HEK293T (cell line): ENCODE measurements around the gene CDX2.

ENCODE experiments used
- CTCF ChIA-PET: fragments of 350-600 bp; formaldehyde crosslinking; extraction: SDS; loops from one replicate; lab custom pipeline; 2021; ENCODE audit warnings: antibody characterized with exemption, inconsistent platforms; lab: Yijun Ruan, JAX
- POLR2A ChIA-PET: fragments of 350-600 bp; formaldehyde crosslinking; extraction: SDS; loops from one replicate; lab custom pipeline; 2020; ENCODE audit warnings: antibody characterized with exemption, inconsistent platforms; lab: Yijun Ruan, JAX
- DNase-seq: peaks from one replicate; pipeline ENCODE4 v3.0.0; 2012; ENCODE audit warnings: mixed read lengths; ENCODE audit errors: extremely low spot score
- BHLHE40 ChIP-seq: fragments of 450-650 bp; IDR thresholded peaks from 2 replicates; pipeline ENCODE4 v1.6.1; 2016; ENCODE audit warnings: mild to moderate bottlenecking, moderate library complexity, borderline replicate concordance
- CTBP1 ChIP-seq: fragments of 450-650 bp; IDR thresholded peaks from 2 replicates; pipeline ENCODE4 v1.6.1; 2016; ENCODE audit warnings: borderline replicate concordance
- ELF4 ChIP-seq: fragments of 450-650 bp; IDR thresholded peaks from 2 replicates; pipeline ENCODE4 v1.6.1; 2017; ENCODE audit warnings: antibody characterized with exemption
- FOXA1 ChIP-seq: fragments of 450-650 bp; IDR thresholded peaks from 2 replicates; pipeline ENCODE4 v1.6.1; 2016; ENCODE audit warnings: mild to moderate bottlenecking
- FOXK2 ChIP-seq: fragments of 450-650 bp; IDR thresholded peaks from 2 replicates; pipeline ENCODE4 v1.6.1; 2016; ENCODE audit warnings: mild to moderate bottlenecking
- L3MBTL2 ChIP-seq: fragments of 450-650 bp; conservative IDR thresholded peaks from 2 replicates; pipeline ENCODE4 v1.6.1; 2016; ENCODE audit warnings: mild to moderate bottlenecking
- LEF1 ChIP-seq: fragments of 450-650 bp; IDR thresholded peaks from 2 replicates; pipeline ENCODE4 v1.6.1; 2017; ENCODE audit warnings: mild to moderate bottlenecking, borderline replicate concordance
- NFRKB ChIP-seq: fragments of 450-650 bp; IDR thresholded peaks from 2 replicates; pipeline ENCODE4 v1.6.1; 2016; ENCODE audit warnings: mild to moderate bottlenecking, moderate library complexity
- PKNOX1 ChIP-seq: fragments of 450-650 bp; IDR thresholded peaks from 2 replicates; pipeline ENCODE4 v1.6.1; 2016
- SP1 ChIP-seq: fragments of 450-650 bp; IDR thresholded peaks from 2 replicates; pipeline ENCODE4 v1.6.1; 2017
- SUZ12 ChIP-seq: fragments of 450-650 bp; IDR thresholded peaks from 2 replicates; pipeline ENCODE4 v1.6.1; 2016; ENCODE audit warnings: mild to moderate bottlenecking
- ZNF384 ChIP-seq: fragments of 450-650 bp; IDR thresholded peaks from 2 replicates; pipeline ENCODE4 v1.6.1; 2016

The CDX2 gene

GRCh38 chr13:28002886-28003698, 34.0 kb upstream of the CDX2 start:
- TF ChIP-seq PKNOX1 = no peak
- no peak for TF ChIP-seq ELF4
- no peak for TF ChIP-seq CTBP1
- no peak for TF ChIP-seq L3MBTL2
- TF ChIP-seq SUZ12 = no peak
- ChIA-PET POLR2A (no interaction called here), CTCF (no interaction called here)
- no peak for DNase-seq

GRCh38 chr13:28001837-28002473, 32.8 kb upstream of the CDX2 start:
- CTCF ChIA-PET = no interaction called here
- DNase-seq = no peak
- TF ChIP-seq CTBP1 = no peak
- no peak for TF ChIP-seq ZNF384
- POLR2A ChIA-PET = no interaction called here

GRCh38 chr13:28001049-28001448, 31.9 kb upstream of the CDX2 start:
- no peak for TF ChIP-seq L3MBTL2
- ChIA-PET POLR2A (no interaction called here), CTCF (no interaction called here)
- DNase-seq = no peak

GRCh38 chr13:28000567-28000966, 31.5 kb upstream of the CDX2 start:
- ChIA-PET CTCF (no interaction called here), POLR2A (no interaction called here)
- no peak for DNase-seq
- TF ChIP-seq ZNF384 (no peak), FOXA1 (no peak), FOXK2 (no peak), BHLHE40 (no peak)

- POLR2A ChIA-PET = no interaction called here
- DNase-seq = peak; percentile 68
- CTCF ChIA-PET = interaction anchor here (0.8 to 1.1 kb wide), 3 partner anchors 15 to 44 kb away, joined by 3 to 4 read pairs (median 3); no protein-coding TSS in a partner anchor
- TF ChIP-seq SP1 (no peak), L3MBTL2 (peak; percentile 37; the same call in 1 of the 2 replicates)
These were observed 28.9 kb upstream of the CDX2 start for GRCh38 chr13:27997904-27998522.

- POLR2A ChIA-PET = no interaction called here
- TF ChIP-seq ZNF384 (no peak), FOXK2 (no peak), NFRKB (no peak), BHLHE40 (no peak)
- CTCF ChIA-PET = no interaction called here
- no peak for DNase-seq
These were observed 22.8 kb upstream of the CDX2 start for GRCh38 chr13:27991881-27992280.

GRCh38 chr13:27988520-27988919, 19.4 kb upstream of the CDX2 start, which contains the start of gene URAD:
Gene URAD, minus strand, starts transcription at chr13:27988693. Its CDS starts 56 bp downstream, at chr13:27988637.
- TF ChIP-seq PKNOX1 (no peak), SP1 (no peak), CTBP1 (no peak), FOXA1 (no peak), LEF1 (no peak)
- no peak for DNase-seq
- CTCF ChIA-PET = interaction anchor here (0.8 kb wide), 1 partner anchor 627 kb away, joined by 5 read pairs; no protein-coding TSS in a partner anchor
- POLR2A ChIA-PET = no interaction called here

GRCh38 chr13:27985600-27985999, 16.5 kb upstream of the CDX2 start:
- DNase-seq = no peak
- POLR2A ChIA-PET = no interaction called here
- TF ChIP-seq FOXK2 = no peak
- no peak for TF ChIP-seq ZNF384
- TF ChIP-seq ELF4 = no peak
- TF ChIP-seq CTBP1 = no peak
- no peak for TF ChIP-seq LEF1
- TF ChIP-seq PKNOX1 = no peak
- CTCF ChIA-PET = no interaction called here
